Smooth muscle cell (in vitro differentiated cells): ENCODE measurements around the gene PTPRN2. TPM values are rescaled to one million over a fixed set of nuclear protein-coding genes. Genes with fewer than 3 reads are reported as not detected.
"Not testable (repeated sequence)": the region's sequence is repeated elsewhere in the genome, so short reads cannot be mapped to it uniquely, and the experiment has no call there.

ENCODE experiments used
- DNase-seq: peaks from one replicate; lab custom pipeline; 2025; ENCODE audit not compliant: unreplicated experiment; lab: John Stamatoyannopoulos, UW
- H2AFZ ChIP-seq: fragments of 200-600 bp; sonication (generic); 2 replicates; pipeline ENCODE4 v1.6.0; 2016; ENCODE audit warnings: antibody characterized with exemption, low read depth, mild to moderate bottlenecking
- H3F3A ChIP-seq: fragments of 200-600 bp; sonication (generic); 2 replicates; pipeline ENCODE4 v1.6.0; 2017; ENCODE audit warnings: antibody characterized with exemption, low read depth
- H3K27ac ChIP-seq: fragments of 200-600 bp; sonication (generic); 2 replicates; pipeline ENCODE4 v1.5.1; 2016; ENCODE audit warnings: low read depth, mild to moderate bottlenecking
- H3K27me3 ChIP-seq: fragments of 200-600 bp; sonication (generic); 2 replicates; pipeline ENCODE4 v1.6.1; 2016; ENCODE audit warnings: low read depth, mild to moderate bottlenecking
- H3K36me3 ChIP-seq: fragments of 200-600 bp; sonication (generic); 2 replicates; pipeline ENCODE4 v1.5.1; 2016; ENCODE audit warnings: low read depth
- H3K4me1 ChIP-seq: fragments of 200-600 bp; sonication (generic); 2 replicates; pipeline ENCODE4 v1.5.1; 2016; ENCODE audit warnings: low read depth
- H3K4me2 ChIP-seq: fragments of 200-600 bp; sonication (generic); 2 replicates; pipeline ENCODE4 v1.6.0; 2016; ENCODE audit warnings: mild to moderate bottlenecking
- H3K4me3 ChIP-seq: fragments of 200-600 bp; sonication (generic); 2 replicates; pipeline ENCODE4 v1.5.1; 2016; ENCODE audit warnings: mild to moderate bottlenecking
- H3K79me2 ChIP-seq: fragments of 200-600 bp; sonication (generic); 2 replicates; pipeline ENCODE4 v1.6.0; 2016; ENCODE audit warnings: low read depth, mild to moderate bottlenecking
- H3K9ac ChIP-seq: fragments of 200-600 bp; sonication (generic); 2 replicates; pipeline ENCODE4 v1.6.0; 2016; ENCODE audit warnings: low read depth
- H3K9me3 ChIP-seq: fragments of 200-600 bp; sonication (generic); replicated peaks from 2 replicates; pipeline ENCODE4 v1.5.1; 2016; ENCODE audit warnings: low read depth
- H4K20me1 ChIP-seq: fragments of 200-600 bp; sonication (generic); 2 replicates; pipeline ENCODE4 v1.6.0; 2016; ENCODE audit warnings: low read depth
- CTCF ChIP-seq: fragments of 200-600 bp; sonication (generic); IDR thresholded peaks from 2 replicates; pipeline ENCODE4 v1.5.1; 2017; ENCODE audit warnings: borderline replicate concordance, mild to moderate bottlenecking, antibody characterized with exemption; ENCODE audit not compliant: insufficient read depth, poor library complexity, severe bottlenecking
- WGBS: methylation state at CpG from one replicate; pipeline ENCODE4 v1.1.7; 2016; ENCODE audit warnings: low lambda C conversion rate; 5-methylcytosine and 5-hydroxymethylcytosine counted together
- polyA plus RNA-seq: library from polyadenylated mRNA; unstranded; fragments of >200 nt; fragmentation: Nextera tagmentation; extraction: Ambion mirVana; gene quantifications from 2 replicates; pipeline ENCODE4 v1.2.1, GENCODE V29; 2016
- total RNA-seq: library from RNA; depleted of rRNA; stranded (reverse); fragments of >200 nt; gene quantifications from 2 replicates; pipeline ENCODE4 v1.2.3, GENCODE V29; 2014

The PTPRN2 gene
- total and polyA plus RNA-seq, 2 experiments from 2014 or later, result 0.09 to 0.87 TPM

- 90% methylated on average over 19 of the region's 19 CpGs for WGBS
- Histone ChIP-seq H3K4me3 (no peak overlapping the region), H3K4me2 (no peak overlapping the region), H3K4me1 (peaks cover 20% of the 10 kb centered on the region), H3K27me3 (no peaks in the 10 kb centered on the region), H3K9me3 (no peaks in the 10 kb centered on the region), H2AFZ (no peak overlapping the region), H3K79me2 (no peaks in the 10 kb centered on the region), H3F3A (no peaks in the 10 kb centered on the region), H4K20me1 (no peaks in the 10 kb centered on the region), H3K9ac (no peak overlapping the region), H3K36me3 (no peaks in the 10 kb centered on the region), H3K27ac (no peak overlapping the region)
- no peak for TF ChIP-seq CTCF
- no peak for DNase-seq
Observed at GRCh38 chr7:157667731-157668130, 919.9 kb downstream of the PTPRN2 start.

GRCh38 chr7:157667261-157667660 is 920.4 kb downstream of the PTPRN2 start:
- no peaks in the 10 kb centered on the region for H4K20me1 ChIP-seq
- H3K9ac ChIP-seq, result no peak overlapping the region
- no peaks in the 10 kb centered on the region for H3F3A ChIP-seq
- no peak overlapping the region for H3K4me2 ChIP-seq
- no peak for DNase-seq
- H2AFZ ChIP-seq, result no peak overlapping the region
- H3K4me1 ChIP-seq, result peaks cover 20% of the 10 kb centered on the region
- WGBS, result 94% methylated on average over 12 of the region's 12 CpGs
- H3K4me3 ChIP-seq, result no peak overlapping the region
- H3K9me3 ChIP-seq, result no peaks in the 10 kb centered on the region
- H3K79me2 ChIP-seq, result no peaks in the 10 kb centered on the region
- TF ChIP-seq CTCF, result no peak
- no peaks in the 10 kb centered on the region for H3K36me3 ChIP-seq
- H3K27ac ChIP-seq, result no peak overlapping the region
- H3K27me3 ChIP-seq, result no peaks in the 10 kb centered on the region

- Histone ChIP-seq H3K9me3 (no peaks in the 10 kb centered on the region), H3K27me3 (no peaks in the 10 kb centered on the region), H3K79me2 (no peaks in the 10 kb centered on the region), H3K27ac (no peak overlapping the region), H3K4me3 (no peak overlapping the region), H3K4me2 (no peak overlapping the region), H2AFZ (no peak overlapping the region), H3K36me3 (no peaks in the 10 kb centered on the region), H3K9ac (no peak overlapping the region), H3F3A (no peaks in the 10 kb centered on the region), H4K20me1 (no peaks in the 10 kb centered on the region), H3K4me1 (peaks cover 16% of the 10 kb centered on the region)
- 93% methylated on average over 11 of the region's 11 CpGs for WGBS
- no peak for DNase-seq
- TF ChIP-seq CTCF, result no peak
Observed at GRCh38 chr7:157666530-157667040, 921.0 kb downstream of the PTPRN2 start.

GRCh38 chr7:157665634-157665988 is 922.0 kb downstream of the PTPRN2 start:
- not testable (repeated sequence) for H3K9me3 ChIP-seq, H3F3A ChIP-seq, H3K79me2 ChIP-seq, H3K27ac ChIP-seq, H3K27me3 ChIP-seq, H4K20me1 ChIP-seq, H3K9ac ChIP-seq, H3K36me3 ChIP-seq, H3K4me1 ChIP-seq, DNase-seq, H2AFZ ChIP-seq, H3K4me3 ChIP-seq, H3K4me2 ChIP-seq
- WGBS, result 97% methylated on average over 2 of the region's 2 CpGs
